Measurements from ENCODE around the gene RYR3.
A peak's percentile ranks its signal among the peaks of the same experiment; 100 is the strongest.

RYR3 gene

GRCh38 chr15:33430577-33430976, 119.8 kb downstream of the RYR3 start:
- peak; percentile 37 to 39 for DNase-seq
- no peak for TF ChIP-seq GATA1 (IDR thresholded peaks at IDR 0.05; ENCODE audit: low read depth, low read length)

- no peak for DNase-seq
- TF ChIP-seq POLR2A (IDR thresholded peaks at IDR 0.05; ENCODE audit: low read length): no peak
- TF ChIP-seq GATA1 (IDR thresholded peaks at IDR 0.05; ENCODE audit: low read depth, low read length): no peak
These were observed 123.1 kb downstream of the RYR3 start for GRCh38 chr15:33433821-33434220.

- peak; percentile 32 to 55 for DNase-seq
- TF ChIP-seq GATA1 (IDR thresholded peaks at IDR 0.05; ENCODE audit: low read depth, low read length) (no peak), POLR2A (IDR thresholded peaks at IDR 0.05; ENCODE audit: low read length) (no peak)
These were observed 127.6 kb downstream of the RYR3 start for GRCh38 chr15:33438396-33438795.

GRCh38 chr15:33440900-33441299, 130.1 kb downstream of the RYR3 start:
- DNase-seq: peak; percentile 52 to 54
- TF ChIP-seq GATA1 (IDR thresholded peaks at IDR 0.05; ENCODE audit: low read depth, low read length) (no peak), POLR2A (IDR thresholded peaks at IDR 0.05; ENCODE audit: low read length) (peak; percentile 31)

GRCh38 chr15:33442449-33442848, 131.7 kb downstream of the RYR3 start:
- TF ChIP-seq GATA1 (IDR thresholded peaks at IDR 0.05; ENCODE audit: low read depth, low read length): peak; percentile 72
- peak; percentile 56 for TF ChIP-seq POLR2A (IDR thresholded peaks at IDR 0.05; ENCODE audit: low read length)
- DNase-seq: peak; percentile 91 to 98

- TF ChIP-seq GATA1 (IDR thresholded peaks at IDR 0.05; ENCODE audit: low read depth, low read length): no peak
- no peak for TF ChIP-seq POLR2A (IDR thresholded peaks at IDR 0.05; ENCODE audit: low read length)
These were observed 132.9 kb downstream of the RYR3 start for GRCh38 chr15:33443708-33444107.

GRCh38 chr15:33445984-33446383, 135.2 kb downstream of the RYR3 start:
- no peak for DNase-seq
- TF ChIP-seq GATA1 (IDR thresholded peaks at IDR 0.05; ENCODE audit: low read depth, low read length) (no peak), POLR2A (IDR thresholded peaks at IDR 0.05; ENCODE audit: low read length) (no peak)

More at GRCh38 chr15:33443708-33444107, 132.9 kb downstream of the RYR3 start:
- peak; percentile 80 to 85 for DNase-seq

- TF ChIP-seq GATA1 (IDR thresholded peaks at IDR 0.05; ENCODE audit: low read depth, low read length): no peak
- TF ChIP-seq POLR2A (IDR thresholded peaks at IDR 0.05; ENCODE audit: low read length): no peak
- no peak for DNase-seq
These were observed 137.4 kb downstream of the RYR3 start for GRCh38 chr15:33448151-33448550.

GRCh38 chr15:33448961-33449606, 138.3 kb downstream of the RYR3 start:
- TF ChIP-seq GATA1 (IDR thresholded peaks at IDR 0.05; ENCODE audit: low read depth, low read length): no peak
- TF ChIP-seq POLR2A (IDR thresholded peaks at IDR 0.05; ENCODE audit: low read length): no peak
- DNase-seq: no peak

GRCh38 chr15:33449810-33450209, 139.0 kb downstream of the RYR3 start:
- no peak for DNase-seq
- TF ChIP-seq GATA1 (IDR thresholded peaks at IDR 0.05; ENCODE audit: low read depth, low read length) (no peak), POLR2A (IDR thresholded peaks at IDR 0.05; ENCODE audit: low read length) (no peak)

- TF ChIP-seq GATA1 (IDR thresholded peaks at IDR 0.05; ENCODE audit: low read depth, low read length) (no peak), POLR2A (IDR thresholded peaks at IDR 0.05; ENCODE audit: low read length) (no peak)
- no peak for DNase-seq
These were observed 140.6 kb downstream of the RYR3 start for GRCh38 chr15:33451385-33451784.

- TF ChIP-seq POLR2A (IDR thresholded peaks at IDR 0.05; ENCODE audit: low read length): no peak
- no peak for TF ChIP-seq GATA1 (IDR thresholded peaks at IDR 0.05; ENCODE audit: low read depth, low read length)
These were observed 143.0 kb downstream of the RYR3 start for GRCh38 chr15:33453761-33454160.

GRCh38 chr15:33454346-33454745, 143.6 kb downstream of the RYR3 start:
- no peak for TF ChIP-seq GATA1 (IDR thresholded peaks at IDR 0.05; ENCODE audit: low read depth, low read length)
- no peak for TF ChIP-seq POLR2A (IDR thresholded peaks at IDR 0.05; ENCODE audit: low read length)
- peak in 1 of 2 experiments; percentile 7 for DNase-seq

More at GRCh38 chr15:33453761-33454160, 143.0 kb downstream of the RYR3 start:
- DNase-seq: no peak

- TF ChIP-seq POLR2A (IDR thresholded peaks at IDR 0.05; ENCODE audit: low read length): no peak
- TF ChIP-seq GATA1 (IDR thresholded peaks at IDR 0.05; ENCODE audit: low read depth, low read length): no peak
These were observed 144.2 kb downstream of the RYR3 start for GRCh38 chr15:33454996-33455395.

GRCh38 chr15:33458421-33458820, 147.7 kb downstream of the RYR3 start:
- TF ChIP-seq POLR2A (IDR thresholded peaks at IDR 0.05; ENCODE audit: low read length): no peak
- no peak for TF ChIP-seq GATA1 (IDR thresholded peaks at IDR 0.05; ENCODE audit: low read depth, low read length)
- DNase-seq: no peak

More at GRCh38 chr15:33454996-33455395, 144.2 kb downstream of the RYR3 start:
- DNase-seq: no peak
